H1 (cell line): Measurements from ENCODE around the gene TCHH. TPM values are rescaled to one million over a fixed set of nuclear protein-coding genes. Genes with fewer than 3 reads are reported as not detected.

Source experiments
- CTCF ChIA-PET: fragments of 300-600 bp; sonication (Branson Sonifier 250); formaldehyde crosslinking; loops from one replicate; lab custom pipeline; 2021; ENCODE audit not compliant: partially characterized antibody; lab: Charles Lee
- POLR2A ChIA-PET: fragments of 300-600 bp; sonication (Branson Sonifier 250); formaldehyde crosslinking; loops from one replicate; lab custom pipeline; 2021; ENCODE audit warnings: inconsistent platforms; ENCODE audit not compliant: partially characterized antibody; lab: Charles Lee
- DNase-seq, 2 experiments: peaks; one replicate each; pipeline versions ENCODE4 v3.0.0 to v3.0.0-alpha.2; 2010 to 2022; ENCODE audit warnings: low spot score in 2 of 2, low read depth in 1 of 2, mixed read lengths in 1 of 2
- FAIRE-seq: peaks from 2 replicates; lab custom pipeline; 2011; peaks lifted over from hg19 to GRCh38; lab: Jason Lieb, UNC
- H2AFZ ChIP-seq: 2 replicates; pipeline ENCODE4 v1.8.1; 2012; ENCODE audit warnings: low read length, inconsistent platforms
- H2AK5ac ChIP-seq: 2 replicates; pipeline ENCODE4 v1.6.1; 2013; ENCODE audit warnings: low read depth, low read length
- H2BK120ac ChIP-seq: replicated peaks from 2 replicates; pipeline ENCODE3; 2013; ENCODE audit warnings: low read depth, low read length, inconsistent platforms
- H2BK12ac ChIP-seq: 2 replicates; pipeline ENCODE4 v1.6.1; 2013; ENCODE audit warnings: low read depth, low read length
- H2BK15ac ChIP-seq: 2 replicates; pipeline ENCODE4 v1.6.1; 2013; ENCODE audit warnings: low read length
- H2BK20ac ChIP-seq: 2 replicates; pipeline ENCODE4 v1.6.1; 2013; ENCODE audit warnings: low read length
- H2BK5ac ChIP-seq: 2 replicates; pipeline ENCODE4 v1.6.1; 2013; ENCODE audit warnings: low read depth, low read length
- H3K14ac ChIP-seq: 2 replicates; pipeline ENCODE4 v1.6.1; 2013; ENCODE audit warnings: inconsistent platforms; ENCODE audit not compliant: insufficient read length
- H3K18ac ChIP-seq: 2 replicates; pipeline ENCODE4 v1.6.1; 2013; ENCODE audit warnings: low read length; ENCODE audit errors: extremely low read depth
- H3K23ac ChIP-seq: 2 replicates; pipeline ENCODE4 v1.6.1; 2013; ENCODE audit warnings: inconsistent platforms; ENCODE audit not compliant: insufficient read length
- H3K23me2 ChIP-seq: 2 replicates; pipeline ENCODE4 v1.6.1; 2013; ENCODE audit warnings: low read depth, low read length
- H3K27ac ChIP-seq: 2 replicates; pipeline ENCODE4 v1.6.1; 2011; ENCODE audit warnings: low read depth, low read length, inconsistent platforms
- H3K27me3 ChIP-seq, 4 experiments: replicated peaks in 1 of 4; 1 replicate in 1 of 4; 2 replicates in 3 of 4; pipeline versions ENCODE4 v1.6.1 to v1.8.1; 2011 to 2013; ENCODE audit warnings: low read length in 3 of 4, mild to moderate bottlenecking in 3 of 4, inconsistent platforms in 2 of 4, mixed read lengths in 2 of 4, moderate library complexity in 1 of 4; ENCODE audit not compliant: control insufficient read depth in 3 of 4, insufficient read depth in 3 of 4; ENCODE audit errors: extremely low read depth in 1 of 4
- H3K36me3 ChIP-seq, 4 experiments: 2 replicates each; pipeline versions ENCODE4 v1.6.1 to v1.8.1; 2011 to 2013; ENCODE audit warnings: mild to moderate bottlenecking in 4 of 4, low read length in 3 of 4, moderate library complexity in 2 of 4, control low read depth in 1 of 4, inconsistent platforms in 1 of 4; ENCODE audit not compliant: insufficient read depth in 4 of 4, control insufficient read depth in 2 of 4
- H3K4ac ChIP-seq: replicated peaks from 2 replicates; pipeline ENCODE3; 2013; ENCODE audit warnings: low read length, low read depth, mixed read lengths, inconsistent platforms; ENCODE audit not compliant: insufficient read length
- H3K4me1 ChIP-seq, 4 experiments: replicated peaks in 1 of 4; 1 replicate in 1 of 4; 2 replicates in 3 of 4; pipeline versions ENCODE4 v1.6.1 to v1.8.1; 2011 to 2013; ENCODE audit warnings: low read length in 3 of 4, inconsistent platforms in 2 of 4, mixed read lengths in 1 of 4; ENCODE audit not compliant: insufficient read depth in 4 of 4, control insufficient read depth in 3 of 4
- H3K4me2 ChIP-seq, 2 experiments: 2 replicates each; pipeline versions ENCODE4 v1.6.1 to v1.8.1; 2011 to 2013; ENCODE audit warnings: low read depth in 2 of 2, low read length in 2 of 2, control low read depth in 1 of 2, inconsistent platforms in 1 of 2, mild to moderate bottlenecking in 1 of 2; ENCODE audit not compliant: insufficient read depth in 1 of 2
- H3K4me3 ChIP-seq, 4 experiments: fragments of 200-600, 300-600 bp in 1 of 4; sonication (generic), shearing (Covaris generic), sonication (Bioruptor Twin) in 1 of 4; 2 replicates each; pipeline versions ENCODE4 v1.5.1 to v1.8.1; 2011 to 2016; ENCODE audit warnings: low read length in 4 of 4, low read depth in 3 of 4, control low read depth in 2 of 4, inconsistent platforms in 2 of 4, mild to moderate bottlenecking in 2 of 4, mixed read lengths in 1 of 4, moderate library complexity in 1 of 4; ENCODE audit not compliant: insufficient read depth in 2 of 4; ENCODE audit errors: extremely low read depth in 1 of 4
- H3K56ac ChIP-seq: replicated peaks from 2 replicates; pipeline ENCODE3; 2013; ENCODE audit warnings: low read depth, mild to moderate bottlenecking, mixed read lengths, low read length, inconsistent platforms; ENCODE audit not compliant: insufficient read length
- H3K79me1 ChIP-seq: 2 replicates; pipeline ENCODE4 v1.6.1; 2013; ENCODE audit warnings: low read depth, low read length, control low read depth
- H3K79me2 ChIP-seq, 2 experiments: 2 replicates each; pipeline versions ENCODE4 v1.6.1 to v1.8.1; 2012 to 2013; ENCODE audit warnings: low read length in 2 of 2, mild to moderate bottlenecking in 2 of 2, inconsistent platforms in 1 of 2; ENCODE audit not compliant: insufficient read depth in 2 of 2, control insufficient read depth in 1 of 2
- H3K9ac ChIP-seq, 4 experiments: replicated peaks in 1 of 4; 1 replicate in 1 of 4; 2 replicates in 3 of 4; pipeline versions ENCODE4 v1.6.1 to v1.8.1; 2011 to 2013; ENCODE audit warnings: low read depth in 3 of 4, low read length in 3 of 4, control low read depth in 2 of 4, mild to moderate bottlenecking in 2 of 4, moderate library complexity in 2 of 4, inconsistent platforms in 1 of 4; ENCODE audit errors: extremely low read depth in 1 of 4
- H3K9me3 ChIP-seq, 2 experiments: 2 replicates each; pipeline versions ENCODE4 v1.6.1 to v1.8.1; 2012 to 2013; ENCODE audit warnings: mild to moderate bottlenecking in 2 of 2, moderate library complexity in 2 of 2, control low read depth in 1 of 2, inconsistent platforms in 1 of 2, low read depth in 1 of 2, low read length in 1 of 2, mixed read lengths in 1 of 2; ENCODE audit not compliant: insufficient read depth in 2 of 2
- H4K20me1 ChIP-seq, 2 experiments: replicated peaks in 1 of 2; 2 replicates each; pipeline versions ENCODE3 to v1.8.1; 2011 to 2013; ENCODE audit warnings: inconsistent platforms in 2 of 2, low read length in 2 of 2, mild to moderate bottlenecking in 1 of 2; ENCODE audit not compliant: insufficient read depth in 2 of 2, control insufficient read depth in 1 of 2
- H4K5ac ChIP-seq: 2 replicates; pipeline ENCODE4 v1.6.1; 2013; ENCODE audit warnings: low read length, low read depth, mixed read lengths, inconsistent platforms; ENCODE audit not compliant: insufficient read length
- H4K8ac ChIP-seq: 2 replicates; pipeline ENCODE4 v1.8.0; 2013; ENCODE audit warnings: mild to moderate bottlenecking, moderate library complexity, low read length, inconsistent platforms; ENCODE audit not compliant: insufficient read depth; ENCODE audit errors: extremely low read depth
- H4K91ac ChIP-seq: replicated peaks from 2 replicates; pipeline ENCODE3; 2013; ENCODE audit warnings: low read length, mixed read lengths, inconsistent platforms; ENCODE audit not compliant: insufficient read length
- BRCA1 ChIP-seq: IDR thresholded peaks from 2 replicates; pipeline ENCODE4 v1.6.1; 2012; ENCODE audit warnings: low read depth, low read length, improper control_type of control experiment
- CEBPB ChIP-seq: IDR thresholded peaks from 2 replicates; pipeline ENCODE4 v1.6.1; 2012; ENCODE audit warnings: low read depth, low read length
- MAFK ChIP-seq: IDR thresholded peaks from 2 replicates; pipeline ENCODE4 v1.6.1; 2012; ENCODE audit warnings: low read depth, mild to moderate bottlenecking, improper control_type of control experiment, low read length
- NANOG ChIP-seq: IDR thresholded peaks from 2 replicates; pipeline ENCODE4 v1.6.1; 2011; ENCODE audit warnings: low read length, low read depth, mild to moderate bottlenecking, inconsistent platforms; ENCODE audit not compliant: insufficient read depth, poor library complexity, severe bottlenecking
- NRF1 ChIP-seq: IDR thresholded peaks from 2 replicates; pipeline ENCODE4 v1.6.1; 2011; ENCODE audit warnings: mild to moderate bottlenecking, low read depth, low read length, improper control_type of control experiment
- PHF8 ChIP-seq: fragments of 200-600 bp; sonication (generic); conservative IDR thresholded peaks from 2 replicates; pipeline ENCODE4 v1.7.1; 2012; ENCODE audit warnings: low read depth, mild to moderate bottlenecking, inconsistent platforms, low read length, moderate library complexity
- POLR2A ChIP-seq, 2 experiments: IDR thresholded peaks; 1 replicate in 1 of 2; 2 replicates in 1 of 2; pipeline ENCODE4 v1.6.1; 2011; ENCODE audit warnings: low read depth in 2 of 2, low read length in 2 of 2, mild to moderate bottlenecking in 2 of 2; ENCODE audit errors: control extremely low read depth in 1 of 2
- POU5F1 ChIP-seq: IDR thresholded peaks from 2 replicates; pipeline ENCODE4 v1.6.1; 2011; ENCODE audit warnings: low read depth, mild to moderate bottlenecking, low read length, moderate library complexity
- RFX5 ChIP-seq: IDR thresholded peaks from 2 replicates; pipeline ENCODE4 v1.6.1; 2011; ENCODE audit warnings: low read depth, low read length, improper control_type of control experiment, borderline replicate concordance
- RXRA ChIP-seq: IDR thresholded peaks from 2 replicates; pipeline ENCODE4 v1.6.1; 2011; ENCODE audit warnings: low read depth, mild to moderate bottlenecking, low read length, moderate library complexity; ENCODE audit not compliant: insufficient read depth
- SAP30 ChIP-seq: fragments of 300-600 bp; sonication (generic); IDR thresholded peaks from 2 replicates; pipeline ENCODE4 v1.7.1; 2012; ENCODE audit warnings: low read length, moderate library complexity, mild to moderate bottlenecking, inconsistent platforms; ENCODE audit not compliant: insufficient read depth, insufficient replicate concordance
- SP2 ChIP-seq: IDR thresholded peaks from 2 replicates; pipeline ENCODE4 v1.6.1; 2012; ENCODE audit warnings: mild to moderate bottlenecking, low read length, inconsistent platforms
- SRF ChIP-seq: IDR thresholded peaks from 2 replicates; pipeline ENCODE4 v1.6.1; 2011; ENCODE audit warnings: mild to moderate bottlenecking, low read depth, low read length, moderate library complexity
- TBP ChIP-seq: IDR thresholded peaks from 2 replicates; pipeline ENCODE4 v1.6.1; 2011; ENCODE audit warnings: low read depth, low read length, improper control_type of control experiment
- ZNF274 ChIP-seq: IDR thresholded peaks from 2 replicates; pipeline ENCODE4 v1.7.0; 2012; ENCODE audit warnings: low read length, borderline replicate concordance; ENCODE audit errors: extremely low read depth
- WGBS, 2 experiments: shearing (Covaris generic) in 1 of 2; methylation state at CpG; one replicate each; pipeline versions ENCODE4 v1.1.6 to v1.1.7; 2013 to 2015; ENCODE audit warnings: low lambda C conversion rate in 2 of 2, mixed read lengths in 2 of 2, inconsistent platforms in 1 of 2, low coverage in 1 of 2, missing lambda C conversion rate in 1 of 2; ENCODE audit not compliant: insufficient replicate concordance in 2 of 2, insufficient coverage in 1 of 2, insufficient read length in 1 of 2; ENCODE audit errors: extremely low coverage in 1 of 2, missing lambda C conversion rate in 1 of 2; 5-methylcytosine and 5-hydroxymethylcytosine counted together
- polyA plus RNA-seq, 7 experiments: library from polyadenylated mRNA; depleted of rRNA in 3 of 7; stranded (reverse) in 5 of 7; unstranded in 2 of 7; fragments of >200 nt in 5 of 7; fragments of 200-250 nt in 2 of 7; gene quantifications; 1 replicate in 5 of 7; 2 replicates in 1 of 7; 4 replicates in 1 of 7; pipeline versions ENCODE4 v1.2.1 to v1.2.3, GENCODE V29; 2011 to 2013; ENCODE audit warnings: missing spikeins in 2 of 7, mixed read lengths in 2 of 7
- total RNA-seq: library from RNA; stranded (reverse); fragmentation: NEBNext Ultra II Directional; extraction: Animal tissue kit (Norgen Biotek cat#: 25700); gene quantifications from 2 replicates; pipeline ENCODE4 v1.2.1, GENCODE V29; 2021

TCHH gene
- total and polyA plus RNA-seq, 2 of the 8 experiments (the other 6 are each of a cell fraction or from before 2014, with no cell fraction given), result 0.02 to 0.07 TPM

DNA sequence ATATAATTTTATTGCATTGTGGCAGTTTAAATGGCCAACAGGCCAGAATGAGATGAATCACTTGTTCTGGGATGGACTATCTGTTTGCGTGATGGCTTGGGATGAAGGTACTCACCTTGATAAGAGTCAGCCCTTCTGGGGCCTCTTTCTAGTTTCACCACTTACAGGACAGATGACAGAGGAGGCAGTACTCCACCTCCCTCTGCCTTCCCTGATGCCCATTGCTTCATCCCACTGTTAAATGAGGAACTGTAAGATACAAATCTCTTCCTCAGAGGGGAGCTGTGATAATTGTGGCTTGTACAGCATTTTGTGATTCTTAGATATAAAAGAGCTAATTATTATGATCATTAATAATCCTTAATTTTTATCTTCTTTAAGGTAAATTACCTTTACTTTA is 3.7 kb upstream of the TCHH start:
- Histone ChIP-seq H2BK15ac (no peak overlapping the region), H2BK5ac (no peak overlapping the region), H3K27ac (no peak overlapping the region), H3K4me1 (no peaks in the 10 kb centered on the region), H4K20me1 (peaks cover 0 to 2% of the 10 kb centered on the region in 2 experiments), H3K23me2 (0 out of 2 replicates have a peak, but pooled peaks cover 1% of the 10 kb centered on the region), H2BK20ac (no peak overlapping the region), H3K79me1 (no peaks in the 10 kb centered on the region), H2BK12ac (no peak overlapping the region), H3K4me2 (no peak overlapping the region), H3K4ac (no peak overlapping the region), H3K79me2 (no peaks in the 10 kb centered on the region), H3K27me3 (peaks cover 1 to 8% (median 5%) of the 10 kb centered on the region in 4 experiments; a peak in 6 of 7 replicates), H4K8ac (no peak overlapping the region), H3K9ac (no peak overlapping the region), H3K36me3 (no peaks in the 10 kb centered on the region), H3K14ac (no peak overlapping the region), H3K4me3 (no peak overlapping the region), H3K18ac (no peak overlapping the region), H4K5ac (no peak overlapping the region), H2BK120ac (no peak overlapping the region), H3K9me3 (peaks cover 25 to 31% of the 10 kb centered on the region in 2 experiments; a peak in 3 of 4 replicates), H2AK5ac (no peak overlapping the region), H3K56ac (no peak overlapping the region), H4K91ac (no peak overlapping the region), H3K23ac (no peak overlapping the region), H2AFZ (no peak overlapping the region)
- CTCF ChIA-PET, result interaction anchor here (1.4 kb wide), 1 partner anchor 66 kb away, joined by 3 read pairs; no protein-coding TSS in a partner anchor
- whole genome bisulfite sequencing, 2 experiments, result 91% methylated on average over 1 of the region's 1 CpG; no CpG with 5 or more reads in 1 of the 2 experiments
- FAIRE-seq (no peak), DNase-seq (no peak)
- POLR2A ChIA-PET, result no interaction called here
- no peak for TF ChIP-seq NRF1
- TF ChIP-seq POU5F1, result no peak
- no peak for TF ChIP-seq CEBPB
- no peak for TF ChIP-seq NANOG
- TF ChIP-seq SRF, result no peak
- TF ChIP-seq TBP, result no peak
- TF ChIP-seq BRCA1, result no peak
- no peak for TF ChIP-seq SP2
- no peak for TF ChIP-seq PHF8
- no peak for TF ChIP-seq MAFK
- no peak for TF ChIP-seq RXRA
- TF ChIP-seq ZNF274, result no peak
- TF ChIP-seq POLR2A (IDR thresholded peaks at IDR 0.05; ENCODE audit: control extremely low read depth in 1 of 2, low read depth in 2 of 2, low read length in 2 of 2), result no peak
- no peak for TF ChIP-seq RFX5
- TF ChIP-seq SAP30, result no peak
